PFSK-1 (cell line): ENCODE measurements around the gene NFATC3.

Experiments
- FOXP2 ChIP-seq: optimal IDR thresholded peaks from 2 replicates; pipeline ENCODE3; 2011; ENCODE audit warnings: borderline replicate concordance, control low read depth, inconsistent platforms; ENCODE audit not compliant: insufficient read depth; ENCODE audit errors: extremely low read length, extremely low read depth
- POLR2AphosphoS5 ChIP-seq: IDR thresholded peaks from 2 replicates; pipeline ENCODE4 v1.6.1; 2012; ENCODE audit warnings: low read depth, mild to moderate bottlenecking, control low read depth, low read length, moderate library complexity
- REST ChIP-seq, 2 experiments: IDR thresholded peaks; 2 replicates each; pipeline versions ENCODE4 v1.6.1 to v1.8.0; 2011 to 2012; ENCODE audit warnings: low read depth in 2 of 2, low read length in 2 of 2, control low read depth in 1 of 2, inconsistent platforms in 1 of 2, mild to moderate bottlenecking in 1 of 2, moderate library complexity in 1 of 2; ENCODE audit not compliant: insufficient read depth in 1 of 2
- SIN3A ChIP-seq: IDR thresholded peaks from 2 replicates; pipeline ENCODE4 v1.6.1; 2012; ENCODE audit warnings: mild to moderate bottlenecking, low read length, moderate library complexity, borderline replicate concordance; ENCODE audit not compliant: insufficient read depth
- TAF1 ChIP-seq: IDR thresholded peaks from 2 replicates; pipeline ENCODE4 v1.6.1; 2012; ENCODE audit warnings: low read length, control low read depth, borderline replicate concordance; ENCODE audit not compliant: insufficient read depth

The NFATC3 gene

GRCh38 chr16:68265078-68265920 lies 180.1 kb downstream of the NFATC3 start:
- TF ChIP-seq SIN3A (no peak), TAF1 (no peak), POLR2AphosphoS5 (no peak), FOXP2 (no peak), REST (IDR thresholded peaks at IDR 0.05; ENCODE audit: insufficient read depth in 1 of 2, low read depth in 2 of 2, low read length in 2 of 2) (no peak)

- TF ChIP-seq FOXP2 (no peak), SIN3A (no peak), REST (IDR thresholded peaks at IDR 0.05; ENCODE audit: insufficient read depth in 1 of 2, low read depth in 2 of 2, low read length in 2 of 2) (no peak)
Measured at GRCh38 chr16:68267612-68268405, 182.6 kb downstream of the NFATC3 start.

- TF ChIP-seq TAF1 (no peak), REST (IDR thresholded peaks at IDR 0.05; ENCODE audit: insufficient read depth in 1 of 2, low read depth in 2 of 2, low read length in 2 of 2) (no peak), SIN3A (no peak), POLR2AphosphoS5 (no peak), FOXP2 (no peak)
Measured at GRCh38 chr16:68269793-68270192, 184.6 kb downstream of the NFATC3 start.

- TF ChIP-seq SIN3A (no peak), REST (IDR thresholded peaks at IDR 0.05; ENCODE audit: insufficient read depth in 1 of 2, low read depth in 2 of 2, low read length in 2 of 2) (no peak), FOXP2 (no peak), POLR2AphosphoS5 (no peak), TAF1 (no peak)
Measured at GRCh38 chr16:68270353-68270752, 185.2 kb downstream of the NFATC3 start.
